Peyer's patch (tissue), 4 donors: Measurements from ENCODE around the gene NR1H4.

Source experiments
- CTCF ChIP-seq, 6 experiments: fragments of 450-650 bp in 4 of 6; fragments of 200-600 bp in 2 of 6; sonication (generic) in 1 of 6; IDR thresholded peaks; one replicate each; pipeline ENCODE4 v1.5.1; 2017 to 2019; ENCODE audit warnings: antibody characterized with exemption in 6 of 6, mild to moderate bottlenecking in 3 of 6, moderate library complexity in 1 of 6
- POLR2A ChIP-seq, 2 donors: fragments of 450-650 bp; IDR thresholded peaks; one replicate each; pipeline ENCODE4 v1.5.1; 2017; ENCODE audit warnings: antibody characterized with exemption in 2 of 2, mild to moderate bottlenecking in 2 of 2, moderate library complexity in 2 of 2

DNA sequence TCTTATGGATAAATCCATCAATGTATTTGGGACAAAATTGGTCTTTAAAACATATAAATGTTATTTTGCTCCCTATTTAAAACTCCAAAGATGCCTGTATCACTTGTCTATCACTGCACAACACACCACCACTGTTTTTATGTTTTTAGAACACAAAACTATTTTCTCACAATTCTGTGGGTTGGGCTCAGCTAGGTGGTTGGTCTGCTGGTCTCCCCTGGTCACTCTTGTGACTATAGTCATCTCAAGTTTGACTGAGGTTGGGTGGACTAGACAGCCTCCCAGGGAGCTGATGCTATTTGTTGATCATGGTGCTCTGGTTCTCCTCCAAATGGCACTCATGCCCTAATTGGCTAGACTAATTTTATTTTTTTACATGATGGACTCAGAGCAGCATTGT is 39.5 kb upstream of the NR1H4 start:
- TF ChIP-seq CTCF (IDR thresholded peaks at IDR 0.05) (no peak), POLR2A (IDR thresholded peaks at IDR 0.05) (no peak)
